WERI-Rb-1 (cell line): ENCODE results near the gene UCHL5.
"Not testable (repeated sequence)": the region's sequence is repeated elsewhere in the genome, so short reads cannot be mapped to it uniquely, and the experiment has no call there.

Experiments used
- DNase-seq: peaks from one replicate; pipeline ENCODE4 v3.0.0-alpha.2; 2020
- H3K27ac ChIP-seq: fragments of 250-450 bp; sonication (Bioruptor Pico); 2 replicates; pipeline ENCODE4 v1.5.1; 2020; ENCODE audit warnings: mild to moderate bottlenecking, moderate library complexity
- H3K27me3 ChIP-seq: fragments of 250-450 bp; sonication (Bioruptor Pico); 2 replicates; pipeline ENCODE4 v1.5.1; 2021; ENCODE audit warnings: mild to moderate bottlenecking, low read depth, moderate library complexity; ENCODE audit not compliant: insufficient read depth, severe bottlenecking
- H3K36me3 ChIP-seq: fragments of 250-450 bp; sonication (Bioruptor Pico); 2 replicates; pipeline ENCODE4 v1.5.1; 2020; ENCODE audit warnings: mild to moderate bottlenecking, moderate library complexity
- H3K4me3 ChIP-seq: 2 replicates; pipeline ENCODE4 v1.5.1; 2011; ENCODE audit warnings: low read depth, mild to moderate bottlenecking, control low read depth, low read length
- H3K9me3 ChIP-seq: fragments of 250-450 bp; sonication (Bioruptor Pico); 2 replicates; pipeline ENCODE4 v1.5.1; 2021; ENCODE audit warnings: mild to moderate bottlenecking, moderate library complexity; ENCODE audit not compliant: severe bottlenecking
- TF ChIP-seq, protein P1 (sequence below): IDR thresholded peaks from 2 replicates; pipeline ENCODE4 v1.5.1; 2011; ENCODE audit warnings: low read depth, mild to moderate bottlenecking, control low read depth, inconsistent platforms, low read length

The UCHL5 gene

GRCh38 chr1:193060938-193061337 lies 1.8 kb upstream of the UCHL5 start:
- no peak for DNase-seq
- Histone ChIP-seq H3K27ac (peak overlapping the region; percentile 96), H3K36me3 (peaks cover 4% of the 10 kb centered on the region), H3K27me3 (no peaks in the 10 kb centered on the region), H3K9me3 (no peaks in the 10 kb centered on the region), H3K4me3 (peak overlapping the region; percentile 76)
- TF ChIP-seq, protein P1, sequence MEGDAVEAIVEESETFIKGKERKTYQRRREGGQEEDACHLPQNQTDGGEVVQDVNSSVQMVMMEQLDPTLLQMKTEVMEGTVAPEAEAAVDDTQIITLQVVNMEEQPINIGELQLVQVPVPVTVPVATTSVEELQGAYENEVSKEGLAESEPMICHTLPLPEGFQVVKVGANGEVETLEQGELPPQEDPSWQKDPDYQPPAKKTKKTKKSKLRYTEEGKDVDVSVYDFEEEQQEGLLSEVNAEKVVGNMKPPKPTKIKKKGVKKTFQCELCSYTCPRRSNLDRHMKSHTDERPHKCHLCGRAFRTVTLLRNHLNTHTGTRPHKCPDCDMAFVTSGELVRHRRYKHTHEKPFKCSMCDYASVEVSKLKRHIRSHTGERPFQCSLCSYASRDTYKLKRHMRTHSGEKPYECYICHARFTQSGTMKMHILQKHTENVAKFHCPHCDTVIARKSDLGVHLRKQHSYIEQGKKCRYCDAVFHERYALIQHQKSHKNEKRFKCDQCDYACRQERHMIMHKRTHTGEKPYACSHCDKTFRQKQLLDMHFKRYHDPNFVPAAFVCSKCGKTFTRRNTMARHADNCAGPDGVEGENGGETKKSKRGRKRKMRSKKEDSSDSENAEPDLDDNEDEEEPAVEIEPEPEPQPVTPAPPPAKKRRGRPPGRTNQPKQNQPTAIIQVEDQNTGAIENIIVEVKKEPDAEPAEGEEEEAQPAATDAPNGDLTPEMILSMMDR: no peak

DNA sequence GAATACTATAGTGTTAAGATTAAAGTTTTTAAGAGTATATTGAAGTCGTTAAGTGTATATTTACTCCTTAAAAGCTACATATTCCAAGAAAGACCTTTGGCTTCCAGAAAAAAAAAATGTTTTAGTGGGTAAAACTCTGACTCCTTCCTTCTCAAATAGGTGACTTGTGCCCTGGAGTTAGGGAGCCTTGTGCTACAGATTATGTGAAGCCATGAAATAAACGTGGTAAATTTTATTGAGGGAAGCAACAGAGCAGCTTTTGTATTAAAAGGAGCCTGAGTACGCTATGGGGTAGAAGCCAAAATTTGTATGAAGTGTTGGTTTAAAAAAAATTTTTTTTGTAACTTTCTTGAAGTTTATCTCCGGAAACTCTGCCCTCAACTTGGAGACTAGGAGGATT lies 1.2 kb upstream of the UCHL5 start:
- H3K27ac ChIP-seq: peak overlapping the region; percentile 96
- no peak for DNase-seq

GRCh38 chr1:193060115-193060403 lies 899 bp upstream of the UCHL5 start:
- TF ChIP-seq, protein P1: no peak

More for the DNA sequence above, 1.2 kb upstream of the UCHL5 start:
- peak overlapping the region; percentile 76 for H3K4me3 ChIP-seq
- H3K27me3 ChIP-seq: no peaks in the 10 kb centered on the region
- TF ChIP-seq, protein P1: no peak
- no peaks in the 10 kb centered on the region for H3K9me3 ChIP-seq
- H3K36me3 ChIP-seq: peaks cover 4% of the 10 kb centered on the region

DNA sequence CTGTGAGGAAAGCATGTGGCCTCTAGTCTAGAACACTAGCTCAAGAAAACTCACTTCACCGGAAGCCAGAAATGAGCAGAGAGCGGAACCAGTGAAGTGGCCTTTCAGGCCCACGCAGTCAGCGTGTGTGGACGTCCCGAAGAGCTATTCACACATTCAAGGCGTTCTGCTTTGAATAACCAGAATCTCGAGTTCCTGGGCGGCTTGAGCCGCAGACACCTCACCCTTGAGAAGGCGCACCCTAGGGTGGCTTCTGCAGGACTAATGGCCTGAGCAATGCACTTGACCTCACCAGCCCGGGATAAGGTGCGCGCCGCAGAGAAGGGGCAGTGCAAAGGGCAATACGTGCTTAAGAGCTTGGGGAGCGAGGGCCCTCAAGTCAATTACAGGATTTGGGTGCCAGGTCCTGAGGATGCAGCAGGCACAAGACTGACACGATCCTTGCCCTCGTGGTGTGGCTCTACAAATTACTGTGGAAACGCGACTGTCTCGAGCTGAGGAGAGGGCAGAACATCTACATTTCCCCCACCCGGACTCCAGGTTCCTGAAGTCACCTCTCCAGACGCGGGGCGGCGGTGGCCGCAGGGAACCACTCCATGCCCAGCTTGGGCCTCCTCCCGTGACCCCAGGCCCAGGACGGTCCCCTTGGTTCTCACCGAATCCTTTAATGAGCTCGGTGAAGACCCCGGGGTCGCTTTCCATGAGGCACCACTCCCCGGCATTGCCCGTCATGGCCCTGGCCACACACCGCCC lies 455 bp downstream of the UCHL5 start:
- DNase-seq: peak; percentile 65
- peak overlapping the region; percentile 96 for H3K27ac ChIP-seq
- H3K27me3 ChIP-seq: no peaks in the 10 kb centered on the region
- TF ChIP-seq, protein P1: no peak
- H3K4me3 ChIP-seq: peak overlapping the region; percentile 76
- H3K36me3 ChIP-seq: peaks cover 4% of the 10 kb centered on the region
- no peaks in the 10 kb centered on the region for H3K9me3 ChIP-seq

More at GRCh38 chr1:193060115-193060403, 899 bp upstream of the UCHL5 start:
- H3K36me3 ChIP-seq: peaks cover 4% of the 10 kb centered on the region
- H3K27ac ChIP-seq: peak overlapping the region; percentile 96
- DNase-seq: no peak
- H3K9me3 ChIP-seq: no peaks in the 10 kb centered on the region
- H3K4me3 ChIP-seq: peak overlapping the region; percentile 76
- H3K27me3 ChIP-seq: no peaks in the 10 kb centered on the region

DNA sequence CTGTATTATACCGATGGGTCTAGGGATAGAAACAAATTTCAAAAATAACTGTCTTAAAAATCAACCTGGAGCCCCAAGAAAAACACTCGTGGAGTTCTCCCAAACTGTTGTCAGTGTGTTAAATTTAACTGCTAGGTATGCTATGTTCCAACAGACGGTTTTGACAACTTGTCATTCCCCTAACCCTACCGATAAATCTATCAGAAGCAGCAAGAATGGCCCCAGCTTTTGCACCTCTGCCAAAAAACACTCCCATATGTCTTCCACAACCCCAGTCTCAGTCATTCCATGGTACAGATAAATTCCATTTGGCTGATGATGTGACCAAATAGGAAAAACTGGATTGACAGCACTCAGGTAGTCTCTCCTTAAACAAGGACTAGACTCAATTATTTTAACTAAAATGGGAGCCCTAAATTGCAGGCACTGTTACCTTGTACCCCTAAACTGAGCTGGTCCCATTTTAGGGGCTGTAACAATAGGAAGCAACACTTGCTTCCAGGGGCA lies 4.9 kb downstream of the UCHL5 start:
- no peak for DNase-seq
- Histone ChIP-seq H3K4me3 (no peak overlapping the region), H3K27me3 (no peaks in the 10 kb centered on the region), H3K27ac (no peak overlapping the region), H3K9me3 (no peaks in the 10 kb centered on the region), H3K36me3 (peaks cover 17% of the 10 kb centered on the region)
- TF ChIP-seq, protein P1: no peak

GRCh38 chr1:193048913-193049312 lies 10.2 kb downstream of the UCHL5 start:
- not testable (repeated sequence) for H3K9me3 ChIP-seq, DNase-seq, H3K27ac ChIP-seq, H3K4me3 ChIP-seq, H3K27me3 ChIP-seq
- H3K36me3 ChIP-seq: peaks cover 54% of the 10 kb centered on the region
